K562 (cell line): ENCODE measurements around the gene NEFH. TPM values are rescaled to one million over a fixed set of nuclear protein-coding genes. Genes with fewer than 3 reads are reported as not detected.

Experiments
- ATAC-seq: fragments of 200-7000 bp; cut with Tn5 transposase; 3 replicates; pipeline ENCODE4 v1.9.1; 2020; ENCODE audit warnings: moderate library complexity
- BruUV-seq: library from RNA; stranded (reverse); fragments of 400-500 nt; replicated peaks from 2 replicates; lab custom pipeline; 2021; lab: Mats Ljungman, UMichigan
- CTCF ChIA-PET: fragments of 300-600 bp; formaldehyde crosslinking; extraction: SDS; loops from one replicate; lab custom pipeline; 2021; ENCODE audit warnings: low intra/inter-chr PET ratio; lab: Yijun Ruan, JAX
- POLR2A ChIA-PET: fragments of 300-600, 350-650 bp; sonication (Branson Sonifier 250); formaldehyde crosslinking; extraction: SDS; loops from one replicate; lab custom pipeline; 2021; ENCODE audit warnings: antibody characterized with exemption, inconsistent platforms; lab: Yijun Ruan, JAX
- DNase-seq, 4 experiments: peaks; one replicate each; pipeline versions ENCODE4 v3.0.0 to v3.0.0-alpha.2; 2011 to 2018; ENCODE audit warnings: low spot score in 3 of 4, mixed read lengths in 3 of 4; ENCODE audit errors: extremely low read depth in 1 of 4
- FAIRE-seq: peaks from 2 replicates; lab custom pipeline; 2011; peaks lifted over from hg19 to GRCh38; lab: Jason Lieb, UNC
- H2AFZ ChIP-seq: 2 replicates; pipeline ENCODE4 v1.6.0; 2011; ENCODE audit warnings: low read depth, low read length, control low read depth, inconsistent platforms
- H3K27ac ChIP-seq: fragments of 200-600 bp; 3 replicates; pipeline ENCODE4 v1.8.0; 2011; ENCODE audit warnings: low read depth, mild to moderate bottlenecking, control low read depth, inconsistent platforms, low read length, moderate library complexity, mixed read lengths; ENCODE audit errors: extremely low read depth
- H3K27me3 ChIP-seq, 2 experiments: fragments of 300-600 bp in 1 of 2; 2 replicates in 1 of 2; 3 replicates in 1 of 2; pipeline versions ENCODE4 v1.6.0 to v1.8.0; 2011; ENCODE audit warnings: inconsistent platforms in 2 of 2, low read length in 2 of 2, mild to moderate bottlenecking in 1 of 2, mixed read lengths in 1 of 2, moderate library complexity in 1 of 2; ENCODE audit not compliant: control insufficient read depth in 2 of 2, insufficient read depth in 2 of 2
- H3K36me3 ChIP-seq: fragments of 300-600 bp; 3 replicates; pipeline ENCODE4 v1.8.0; 2011; ENCODE audit warnings: mild to moderate bottlenecking, low read length, inconsistent platforms; ENCODE audit not compliant: control insufficient read depth, insufficient read depth
- H3K4me1 ChIP-seq, 2 experiments: fragments of 200-600 bp in 1 of 2; replicated peaks in 1 of 2; 2 replicates in 1 of 2; 3 replicates in 1 of 2; pipeline versions ENCODE4 v1.5.1 to v1.8.0; 2011; ENCODE audit warnings: inconsistent platforms in 2 of 2, low read length in 2 of 2, mild to moderate bottlenecking in 1 of 2, mixed read lengths in 1 of 2, moderate library complexity in 1 of 2; ENCODE audit not compliant: control insufficient read depth in 2 of 2, insufficient read depth in 2 of 2
- H3K4me2 ChIP-seq: 2 replicates; pipeline ENCODE4 v1.6.1; 2011; ENCODE audit warnings: low read length, control low read depth, inconsistent platforms, mixed read lengths; ENCODE audit not compliant: insufficient read depth
- H3K4me3 ChIP-seq: fragments of 200-600 bp; sonication (generic), shearing (Covaris generic); 2 replicates; pipeline ENCODE4 v1.5.1; 2016; ENCODE audit warnings: control low read depth, inconsistent platforms
- H3K79me2 ChIP-seq: fragments of 200-600 bp; 3 replicates; pipeline ENCODE4 v1.8.0; 2011; ENCODE audit warnings: low read length, inconsistent platforms; ENCODE audit not compliant: control insufficient read depth, insufficient read depth
- H3K9ac ChIP-seq, 2 experiments: 2 replicates each; pipeline versions ENCODE4 v1.6.0 to v1.6.1; 2011; ENCODE audit warnings: low read depth in 2 of 2, low read length in 2 of 2, control low read depth in 1 of 2, inconsistent platforms in 1 of 2, mild to moderate bottlenecking in 1 of 2, mixed read lengths in 1 of 2; ENCODE audit not compliant: insufficient read depth in 1 of 2
- H3K9me1 ChIP-seq: one replicate; pipeline ENCODE4 v1.6.0; 2011; ENCODE audit warnings: inconsistent platforms, mild to moderate bottlenecking, low read length, moderate library complexity; ENCODE audit not compliant: control insufficient read depth, insufficient read depth
- H3K9me3 ChIP-seq: replicated peaks from 2 replicates; pipeline ENCODE4 v1.5.1; 2011; ENCODE audit warnings: low read depth, low read length, inconsistent platforms; ENCODE audit not compliant: control insufficient read depth, insufficient read depth
- H4K20me1 ChIP-seq: replicated peaks from 2 replicates; pipeline ENCODE4 v1.6.1; 2011; ENCODE audit warnings: low read length, inconsistent platforms, mixed read lengths; ENCODE audit not compliant: control insufficient read depth, insufficient read depth
- C11orf30 ChIP-seq: fragments of 450-650 bp; IDR thresholded peaks from 2 replicates; pipeline ENCODE4 v1.6.1; 2016; ENCODE audit warnings: low read depth, mild to moderate bottlenecking
- MAFF ChIP-seq: IDR thresholded peaks from 2 replicates; pipeline ENCODE4 v1.6.1; 2012; ENCODE audit warnings: low read length, improper control_type of control experiment
- MAFG ChIP-seq: fragments of 450-650 bp; conservative IDR thresholded peaks from 2 replicates; pipeline ENCODE4 v1.6.1; 2016; ENCODE audit warnings: missing genetic modification characterization, missing compliant biosample characterization
- MAFK ChIP-seq: IDR thresholded peaks from 2 replicates; pipeline ENCODE4 v1.6.1; 2011; ENCODE audit warnings: low read length, improper control_type of control experiment
- SIN3B ChIP-seq: fragments of 450-650 bp; IDR thresholded peaks from 2 replicates; pipeline ENCODE4 v1.6.1; 2017; ENCODE audit warnings: low read depth, mild to moderate bottlenecking, moderate library complexity
- SREBF1 ChIP-seq: fragments of 150-350 bp; IDR thresholded peaks from 2 replicates; pipeline ENCODE4 v1.6.1; 2014; ENCODE audit warnings: antibody characterized with exemption, low read depth, low read length, borderline replicate concordance
- XRCC3 ChIP-seq: fragments of 450-650 bp; IDR thresholded peaks from 2 replicates; pipeline ENCODE4 v1.6.1; 2017; ENCODE audit warnings: mild to moderate bottlenecking, moderate library complexity
- ZKSCAN1 ChIP-seq: fragments of 150-350 bp; IDR thresholded peaks from 2 replicates; pipeline ENCODE4 v1.6.1; 2016; ENCODE audit warnings: low read depth, low read length
- ZNF316 ChIP-seq: fragments of 450-650 bp; IDR thresholded peaks from 2 replicates; pipeline ENCODE4 v1.6.1; 2016
- WGBS: fragments of 100-300 bp; shearing (Covaris generic); methylation state at CpG from one replicate; pipeline ENCODE4 v1.1.6; 2016; ENCODE audit warnings: low coverage, mixed read lengths; ENCODE audit not compliant: insufficient coverage; ENCODE audit errors: missing lambda C conversion rate; 5-methylcytosine and 5-hydroxymethylcytosine counted together
- in situ Hi-C: fragments of 300-500 bp; cut with MboI; formaldehyde crosslinking; loops from 4 replicates; pipeline ENCODE4 v1.15.0; 2018; ENCODE audit warnings: inconsistent platforms, mixed read lengths
- intact Hi-C: fragments of 100-400 bp; cut with micrococcal nuclease; formaldehyde crosslinking; loops from 2 replicates; pipeline ENCODE4 v1.14.2; 2022
- polyA plus RNA-seq, 8 experiments: library from polyadenylated mRNA; depleted of rRNA in 4 of 8; stranded (reverse) in 5 of 8; unstranded in 3 of 8; fragments of >200 nt; fragmentation: Nextera tagmentation in 2 of 8; fragmentation: Illumina TruSeq in 1 of 8; extraction: Ambion mirVana in 2 of 8; extraction: Trizol in 1 of 8; gene quantifications; 2 replicates each; pipeline versions ENCODE4 v1.2.1 to v1.2.3, GENCODE V29; 2011 to 2014; ENCODE audit warnings: inconsistent platforms in 1 of 8, missing spikeins in 1 of 8
- total RNA-seq, 7 experiments: library from RNA; depleted of rRNA in 6 of 7; stranded (reverse); fragments of >200 nt in 6 of 7; fragmentation: Illumina TruSeq in 2 of 7; extraction: Trizol in 2 of 7; gene quantifications; 2 replicates each; pipeline versions ENCODE4 v1.2.1 to v1.2.3, GENCODE V29; 2011 to 2021; ENCODE audit warnings: low replicate concordance in 1 of 7

NEFH gene
- total and polyA plus RNA-seq, 9 of the 15 experiments (the other 6 are each of a cell fraction or from before 2014, with no cell fraction given): 2.3 to 26.9 (median 10.8) TPM

DNA sequence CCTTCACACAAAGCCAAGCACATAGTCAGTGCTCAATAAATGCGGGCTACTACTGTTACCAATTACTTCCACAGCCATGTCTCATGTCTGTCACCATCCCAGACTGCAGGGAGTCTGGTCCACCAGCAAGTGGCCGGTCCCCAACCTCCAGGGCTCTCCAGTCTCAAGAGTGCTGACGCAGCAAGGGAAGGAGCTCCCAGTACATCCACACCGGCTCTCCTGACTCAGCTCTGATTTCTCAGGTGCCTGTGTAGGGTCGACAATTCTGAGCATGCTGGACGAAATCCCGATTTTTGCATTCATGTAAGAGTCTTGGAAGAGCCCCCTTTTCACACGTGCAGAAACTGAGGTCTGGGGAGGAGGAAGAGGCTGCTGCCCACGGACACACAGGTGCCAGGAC is 10.3 kb upstream of the NEFH start:
- Histone ChIP-seq H3K27me3 (no peaks in the 10 kb centered on the region), H3K27ac (no peak overlapping the region), H3K9me1 (no peaks in the 10 kb centered on the region), H3K4me2 (peak overlapping the region; percentile 31; the same call in 1 of the 2 replicates), H3K79me2 (no peaks in the 10 kb centered on the region), H3K36me3 (peaks cover 11% of the 10 kb centered on the region; the same call in 1 of the 3 replicates)
- in situ Hi-C loops: no loop called here
- WGBS: 55% methylated on average over 6 of the region's 9 CpGs
- 0 out of 2 replicates have a peak, but pooled peaks have one; percentile 23 for TF ChIP-seq MAFG (tag)
- peak; percentile 4; the same call in 1 of the 2 replicates for TF ChIP-seq MAFF
- TF ChIP-seq C11orf30: peak; percentile 65
- TF ChIP-seq SREBF1: no peak
- TF ChIP-seq ZKSCAN1: no peak
- TF ChIP-seq ZNF316: peak; percentile 59
- TF ChIP-seq SIN3B: no peak
- TF ChIP-seq MAFK: 0 out of 2 replicates have a peak, but pooled peaks have one; percentile 15
- TF ChIP-seq XRCC3: no peak
- TF ChIP-seq, all 486 proteins: peak for 5
- peaks cover 0 to 11% of the 10 kb centered on the region in 2 experiments; a peak in 2 of 5 replicates for H3K4me1 ChIP-seq
- peak; percentile 36; the same call in 1 of the 3 replicates for ATAC-seq
- intact Hi-C loops: no loop called here
- H3K9ac ChIP-seq: no peak overlapping the region
- no peak overlapping the region for H2AFZ ChIP-seq
- no peak overlapping the region for H3K4me3 ChIP-seq
- H4K20me1 ChIP-seq: no peaks in the 10 kb centered on the region
- no peak for DNase-seq
- POLR2A ChIA-PET: interaction anchor here (0.6 to 1.2 kb wide), 3 partner anchors 12 to 81 kb away, joined by 3 to 5 read pairs (median 4); partner anchors contain the start of gene AP1B1
- no peaks in the 10 kb centered on the region for H3K9me3 ChIP-seq
- BruUV-seq: no TSS peak
- FAIRE-seq: no peak
- CTCF ChIA-PET: interaction anchor here (1.3 kb wide), 1 partner anchor 55 kb away, joined by 7 read pairs; no protein-coding TSS in a partner anchor
